Measurements from ENCODE around the gene PKIG.

The PKIG gene

GRCh38 chr20:44596876-44597275 lies 14.5 kb downstream of the PKIG start:
- DNase-seq (ENCODE audit: low read depth) = no peak

GRCh38 chr20:44597516-44597915 lies 15.1 kb downstream of the PKIG start:
- no peak for DNase-seq (ENCODE audit: low read depth)

DNA sequence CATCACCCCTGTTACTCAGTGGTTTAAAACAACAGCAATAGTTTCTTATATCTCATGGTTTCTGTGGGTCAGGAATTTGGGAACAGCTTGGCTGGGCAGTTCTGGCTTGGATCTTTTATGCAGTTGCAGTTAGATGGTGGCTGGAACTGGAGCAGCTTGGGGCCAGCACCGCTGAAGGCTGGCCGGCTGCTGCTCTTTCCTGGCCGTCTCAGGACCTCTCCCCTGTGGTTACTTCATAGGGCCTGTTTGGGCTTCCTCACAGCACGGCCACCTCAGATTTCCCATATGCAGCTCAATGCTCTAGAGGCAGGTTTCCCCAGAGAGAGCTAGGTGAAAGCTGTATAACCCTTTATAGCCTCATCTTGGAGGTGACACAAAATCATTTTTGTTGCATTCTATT lies 15.6 kb downstream of the PKIG start:
- no peak for DNase-seq (ENCODE audit: low read depth)

DNA sequence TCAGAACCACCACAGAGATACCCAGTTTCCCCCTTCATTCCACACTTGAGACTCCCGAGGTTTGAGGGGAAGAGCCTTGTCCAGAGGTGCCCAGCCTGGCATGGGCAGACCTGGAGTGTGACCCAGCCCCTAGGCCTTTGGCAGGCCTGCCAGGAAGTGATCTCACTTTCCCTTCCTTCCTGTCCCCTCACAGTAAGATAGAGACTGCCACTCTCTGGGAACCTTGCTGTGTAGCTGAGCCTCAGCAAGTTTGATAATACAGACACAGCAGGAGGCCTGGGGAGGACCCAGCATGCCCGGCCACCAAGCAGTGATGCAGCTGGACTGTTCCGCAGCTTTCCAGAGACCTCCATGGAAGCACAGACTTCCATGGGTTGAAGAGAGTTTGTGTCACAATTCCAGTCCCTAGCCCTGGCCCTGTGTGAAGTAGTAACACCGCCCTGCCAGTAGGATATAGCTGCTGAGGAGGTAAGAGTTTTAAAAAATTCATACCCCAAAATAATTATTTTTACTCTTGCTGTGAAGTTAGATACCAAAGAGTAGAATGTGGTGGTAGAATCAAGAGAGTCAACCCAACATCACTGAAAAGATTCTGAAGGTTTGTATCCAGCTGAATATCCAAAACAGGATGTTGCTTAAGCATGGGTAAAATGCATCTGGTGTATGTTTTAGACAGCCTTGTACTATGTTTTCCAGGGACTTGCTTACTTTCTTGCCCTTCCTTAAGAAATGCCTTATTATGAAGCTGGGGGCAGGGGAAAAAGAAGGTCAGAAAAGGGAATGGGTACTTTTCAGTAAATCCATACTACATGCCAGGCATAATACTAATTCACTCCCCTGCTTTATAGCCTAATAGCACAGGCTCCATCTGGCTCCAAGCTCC lies 16.3 kb downstream of the PKIG start:
- DNase-seq (ENCODE audit: low read depth) = no peak

DNA sequence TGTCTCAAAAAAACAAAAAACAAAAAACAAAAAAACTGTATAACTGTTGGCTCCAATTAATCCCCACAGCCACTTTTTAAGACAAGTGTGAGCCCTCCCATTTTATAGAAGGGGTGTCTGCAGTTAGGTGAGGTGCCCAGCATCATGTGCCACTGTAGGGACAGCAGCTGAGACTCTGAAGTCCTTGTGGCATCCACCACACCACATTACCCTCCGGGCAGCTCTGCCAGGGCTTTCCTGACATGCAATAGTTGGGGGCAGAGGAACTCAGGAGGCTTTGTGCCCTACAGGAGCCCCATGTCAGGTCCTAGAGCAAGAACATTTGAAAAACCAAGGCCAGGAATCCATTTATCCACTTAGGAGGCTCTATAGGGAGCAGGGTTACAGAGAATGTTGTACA lies 17.3 kb downstream of the PKIG start:
- no peak for DNase-seq (ENCODE audit: low read depth)

DNA sequence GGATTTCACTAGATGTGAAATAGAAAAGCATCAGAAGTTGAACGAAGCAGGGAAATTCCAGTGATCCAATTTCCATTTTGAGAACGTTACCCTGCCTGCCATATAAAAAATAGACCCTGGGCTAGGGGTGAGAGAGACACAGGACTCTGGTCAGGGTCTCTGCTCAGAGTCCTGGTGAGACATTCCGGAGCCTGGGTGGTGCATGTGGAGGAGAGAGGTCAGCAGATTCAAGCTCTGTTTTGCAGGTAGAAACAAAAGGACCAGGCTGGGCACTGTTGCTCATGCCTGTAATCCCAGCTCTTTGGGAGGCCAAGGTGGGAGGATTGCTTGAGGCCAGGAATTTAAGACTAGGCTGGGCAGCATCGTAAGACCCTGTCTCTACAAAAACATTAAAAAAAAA lies 17.9 kb downstream of the PKIG start:
- DNase-seq (ENCODE audit: low read depth) = no peak

DNA sequence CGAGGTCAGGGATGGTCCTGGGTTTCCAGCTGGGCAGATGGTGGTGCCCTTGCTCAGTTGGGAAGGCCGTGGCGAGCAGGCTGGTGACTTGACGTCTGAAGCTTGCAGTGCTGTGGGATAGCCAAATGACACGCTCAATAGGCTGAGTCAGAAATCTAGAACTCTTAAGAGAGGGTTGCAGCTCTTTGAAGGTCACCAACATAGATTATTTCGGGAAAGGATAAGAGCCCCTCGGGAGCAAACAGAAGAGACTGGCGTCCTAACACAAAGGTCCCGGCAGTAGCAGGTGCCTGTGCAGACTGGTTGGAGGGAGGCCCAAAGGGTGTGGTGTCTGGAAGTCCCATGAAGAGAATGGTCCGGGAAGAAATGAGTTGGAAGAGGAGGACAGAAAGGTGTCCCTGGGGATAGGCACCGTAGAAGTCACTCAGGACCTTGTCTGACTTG lies 18.4 kb downstream of the PKIG start:
- DNase-seq (ENCODE audit: low read depth) = no peak

DNA sequence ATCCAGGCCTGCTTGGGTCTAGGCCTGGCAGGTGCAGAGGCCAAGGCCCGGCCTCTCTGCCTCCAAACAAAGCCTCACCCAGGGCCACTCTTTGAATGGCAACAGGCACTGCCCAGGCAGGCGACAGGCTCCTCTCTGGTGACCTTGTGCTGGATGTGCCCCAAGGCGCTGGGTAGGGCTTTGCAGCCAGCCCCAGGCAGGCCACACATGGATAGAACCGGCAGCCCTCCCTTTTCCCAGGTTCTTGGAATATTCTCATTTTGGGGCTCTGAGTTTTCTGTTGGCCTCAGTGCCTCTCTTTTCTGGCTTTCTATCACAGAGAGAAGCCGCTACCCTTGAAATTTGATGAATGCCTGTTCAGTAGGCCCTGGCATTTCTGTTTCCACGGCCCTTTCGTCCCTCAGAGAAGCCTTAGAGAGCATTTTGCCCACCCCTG lies 18.9 kb downstream of the PKIG start:
- no peak for DNase-seq (ENCODE audit: low read depth)

GRCh38 chr20:44601801-44602204 lies 19.4 kb downstream of the PKIG start:
- no peak for DNase-seq (ENCODE audit: low read depth)

GRCh38 chr20:44603327-44603726 lies 20.9 kb downstream of the PKIG start:
- no peak for DNase-seq (ENCODE audit: low read depth)

GRCh38 chr20:44606725-44607441 lies 24.5 kb downstream of the PKIG start:
- DNase-seq (ENCODE audit: low read depth) = no peak

- DNase-seq (ENCODE audit: low read depth) = no peak
Measured at GRCh38 chr20:44609006-44609515, 26.7 kb downstream of the PKIG start.

DNA sequence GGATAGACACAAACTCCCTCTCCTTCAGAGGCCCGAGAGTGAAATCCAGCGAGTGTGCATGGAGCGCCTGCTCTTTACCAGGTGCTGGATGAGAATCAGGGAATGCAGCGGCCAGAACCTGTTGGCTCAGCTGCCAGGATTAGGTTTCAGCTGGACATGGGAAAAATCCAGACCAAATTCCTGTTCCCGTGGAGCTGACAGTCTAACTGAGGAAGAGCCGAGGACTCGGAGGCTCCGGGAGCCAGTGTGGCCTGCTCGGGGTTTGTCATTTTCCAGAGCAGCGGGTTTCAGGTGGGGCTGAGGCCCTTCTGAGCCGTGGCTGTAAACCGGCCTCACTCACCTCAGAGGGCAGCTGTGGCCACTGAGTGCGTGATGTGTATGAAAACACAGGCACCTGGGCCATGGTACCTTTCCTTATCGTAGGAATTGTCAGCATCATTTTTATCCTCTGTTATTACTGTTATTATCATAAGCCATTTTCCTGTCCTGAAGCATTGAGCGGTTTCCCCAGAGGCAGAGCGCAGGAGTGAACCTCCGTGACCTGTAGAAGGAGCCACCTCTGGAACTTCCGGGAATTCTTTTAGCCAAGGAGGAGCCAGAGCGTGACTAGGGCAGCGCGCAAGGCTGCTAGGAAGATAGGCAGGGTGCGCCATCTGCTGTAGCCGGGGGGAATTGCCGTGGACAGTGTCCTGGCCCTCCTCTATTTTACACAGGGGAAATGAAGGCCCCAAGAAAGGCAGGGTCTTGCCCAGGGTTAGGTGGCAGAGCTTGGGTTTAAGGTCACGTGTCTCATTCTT lies 27.3 kb downstream of the PKIG start:
- DNase-seq (ENCODE audit: low read depth) = peak; percentile 75

- DNase-seq (ENCODE audit: low read depth) = no peak
Measured at GRCh38 chr20:44610313-44610962, 28.1 kb downstream of the PKIG start.

GRCh38 chr20:44613575-44613974 lies 31.2 kb downstream of the PKIG start:
- no peak for DNase-seq (ENCODE audit: low read depth)

- no peak for DNase-seq (ENCODE audit: low read depth)
Measured at GRCh38 chr20:44614525-44614924, 32.1 kb downstream of the PKIG start.

DNA sequence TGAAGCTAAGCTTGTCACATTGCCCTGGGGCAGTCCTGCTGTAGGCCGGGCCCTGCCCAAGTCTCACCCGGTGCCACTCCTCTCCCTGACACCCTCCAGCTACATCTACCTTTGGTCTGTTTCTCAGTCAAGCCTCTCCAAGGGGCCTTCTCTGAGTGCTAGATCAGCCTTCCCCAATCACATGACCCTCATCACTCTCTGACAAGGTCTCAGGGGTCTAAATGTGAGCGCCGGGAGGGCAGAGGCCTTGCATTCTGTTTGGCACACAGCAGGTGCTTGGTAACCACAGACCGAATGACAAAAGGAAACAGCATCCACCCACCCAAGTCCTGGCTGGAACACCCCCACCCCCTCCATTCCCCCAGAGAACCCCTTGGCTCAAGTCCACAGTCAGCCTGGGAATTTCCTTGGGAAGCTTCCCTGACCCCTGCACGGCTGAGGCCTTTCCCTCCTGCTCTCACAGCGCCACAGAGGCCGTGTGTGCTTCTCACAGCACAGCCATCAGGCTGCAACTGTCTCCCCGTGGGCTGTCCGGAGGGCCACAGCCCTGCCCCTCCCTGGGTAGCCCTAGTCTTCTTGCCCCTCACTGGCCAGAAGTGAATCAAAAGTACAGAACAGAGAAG lies 32.9 kb downstream of the PKIG start:
- DNase-seq (ENCODE audit: low read depth) = no peak

DNA sequence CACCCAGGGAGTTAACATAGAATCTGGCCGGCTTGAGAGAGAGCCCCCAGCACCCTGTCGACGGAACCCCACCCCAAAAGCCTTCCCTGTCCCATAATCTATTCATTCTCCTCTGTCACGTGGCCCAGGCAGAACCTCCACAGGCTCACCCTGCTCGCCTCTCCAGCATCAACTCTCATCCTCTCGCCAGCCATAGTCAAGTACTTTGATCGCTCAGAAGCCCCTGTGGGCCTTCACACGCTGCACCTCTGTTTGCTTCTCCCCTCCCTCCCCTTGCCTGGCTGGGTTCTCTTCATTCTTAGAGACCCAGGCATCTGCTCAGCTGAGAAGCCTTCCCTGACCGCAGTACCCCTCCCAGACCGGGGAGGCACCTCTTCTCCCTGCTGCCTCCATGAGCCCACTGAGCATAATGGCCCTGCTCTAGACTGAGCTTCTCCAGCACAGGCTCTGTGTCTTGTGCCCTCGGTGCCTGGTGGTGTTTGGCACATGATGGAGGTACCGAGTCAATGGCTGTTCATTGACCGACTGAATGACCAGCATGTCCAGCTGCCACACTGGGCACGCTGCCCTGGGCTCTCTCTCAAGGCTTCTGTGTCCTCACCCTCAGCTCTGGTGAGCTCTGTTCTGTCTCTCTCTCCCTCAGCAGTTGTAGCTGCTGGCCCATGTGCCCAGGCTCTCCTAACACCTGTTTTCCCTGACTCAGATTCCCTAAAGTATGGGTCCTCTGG lies 33.7 kb downstream of the PKIG start:
- DNase-seq (ENCODE audit: low read depth) = no peak

DNA sequence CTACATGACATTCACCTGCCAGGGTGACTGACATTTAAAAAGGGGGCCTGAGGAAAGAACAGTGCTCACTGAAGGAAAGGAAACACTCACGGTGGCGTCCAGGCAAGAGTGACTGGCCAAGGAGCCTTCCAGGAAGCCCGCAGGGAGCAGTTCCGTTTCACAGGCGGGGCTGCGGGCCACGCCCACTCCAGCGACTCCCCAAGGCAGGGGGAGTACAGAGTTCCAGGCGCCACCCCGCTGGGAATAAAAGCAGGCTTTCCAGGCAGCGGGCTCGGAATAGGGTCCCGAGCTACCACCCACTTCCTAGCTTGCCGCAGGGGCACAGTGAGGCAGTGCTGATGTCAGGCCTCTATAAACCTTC lies 34.2 kb downstream of the PKIG start:
- DNase-seq (ENCODE audit: low read depth) = no peak

- DNase-seq (ENCODE audit: low read depth) = no peak
Measured at GRCh38 chr20:44618318-44618731, 35.9 kb downstream of the PKIG start.

DNA sequence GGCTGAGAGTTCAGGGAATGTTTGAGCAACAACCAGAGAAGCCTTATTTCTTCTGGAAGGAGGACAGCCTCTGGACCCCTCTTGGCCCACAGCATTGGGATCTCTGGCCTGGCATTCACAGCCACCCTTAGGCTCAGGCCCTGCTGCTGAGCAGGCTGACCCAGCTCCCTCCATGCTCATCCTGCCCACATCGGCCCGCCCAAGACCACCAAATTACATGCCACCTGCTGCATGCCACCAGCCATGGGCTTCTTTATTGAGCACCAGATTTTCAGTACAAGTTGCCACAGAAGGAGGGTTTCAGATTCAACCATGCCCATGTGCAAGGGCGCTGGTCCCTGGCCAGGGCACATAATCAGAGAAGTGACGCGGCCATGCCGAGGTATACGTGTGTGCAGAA lies 36.9 kb downstream of the PKIG start:
- DNase-seq (ENCODE audit: low read depth) = no peak

Data from stimulated activated CD8-positive, alpha-beta memory T cell treated with anti-CD3 and anti-CD28 coated beads, Interleukin-15, amount 100 ng/mL, for 1 hour (primary cell).